Measurements from ENCODE around the gene GPANK1.

- TF ChIP-seq, protein P1, sequence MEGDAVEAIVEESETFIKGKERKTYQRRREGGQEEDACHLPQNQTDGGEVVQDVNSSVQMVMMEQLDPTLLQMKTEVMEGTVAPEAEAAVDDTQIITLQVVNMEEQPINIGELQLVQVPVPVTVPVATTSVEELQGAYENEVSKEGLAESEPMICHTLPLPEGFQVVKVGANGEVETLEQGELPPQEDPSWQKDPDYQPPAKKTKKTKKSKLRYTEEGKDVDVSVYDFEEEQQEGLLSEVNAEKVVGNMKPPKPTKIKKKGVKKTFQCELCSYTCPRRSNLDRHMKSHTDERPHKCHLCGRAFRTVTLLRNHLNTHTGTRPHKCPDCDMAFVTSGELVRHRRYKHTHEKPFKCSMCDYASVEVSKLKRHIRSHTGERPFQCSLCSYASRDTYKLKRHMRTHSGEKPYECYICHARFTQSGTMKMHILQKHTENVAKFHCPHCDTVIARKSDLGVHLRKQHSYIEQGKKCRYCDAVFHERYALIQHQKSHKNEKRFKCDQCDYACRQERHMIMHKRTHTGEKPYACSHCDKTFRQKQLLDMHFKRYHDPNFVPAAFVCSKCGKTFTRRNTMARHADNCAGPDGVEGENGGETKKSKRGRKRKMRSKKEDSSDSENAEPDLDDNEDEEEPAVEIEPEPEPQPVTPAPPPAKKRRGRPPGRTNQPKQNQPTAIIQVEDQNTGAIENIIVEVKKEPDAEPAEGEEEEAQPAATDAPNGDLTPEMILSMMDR (IDR thresholded peaks at IDR 0.05; ENCODE audit: low read length) = no peak
- TF ChIP-seq EZH2 (IDR thresholded peaks at IDR 0.05; ENCODE audit: borderline replicate concordance, low read length) = no peak
Observed at GRCh38 chr6:31643818-31644454, 20.9 kb downstream of the GPANK1 start.
